Stimulated activated CD4-positive, alpha-beta T cell treated with anti-CD3 and anti-CD28 coated beads, Interleukin-12 subunit alpha, Interleukin-12 subunit beta, amount 100 ng/mL, for 24 hours (primary cell): Measurements from ENCODE around the gene ATAD2B.
A peak's percentile ranks its signal among the peaks of the same experiment; 100 is the strongest.
"Not testable (repeated sequence)": the region's sequence is repeated elsewhere in the genome, so short reads cannot be mapped to it uniquely, and the experiment has no call there.

ENCODE experiments used
- DNase-seq, 2 experiments: peaks; one replicate each; pipeline ENCODE4 v3.0.0-alpha.2; 2020; ENCODE audit warnings: low read depth in 2 of 2

The ATAD2B gene

DNA sequence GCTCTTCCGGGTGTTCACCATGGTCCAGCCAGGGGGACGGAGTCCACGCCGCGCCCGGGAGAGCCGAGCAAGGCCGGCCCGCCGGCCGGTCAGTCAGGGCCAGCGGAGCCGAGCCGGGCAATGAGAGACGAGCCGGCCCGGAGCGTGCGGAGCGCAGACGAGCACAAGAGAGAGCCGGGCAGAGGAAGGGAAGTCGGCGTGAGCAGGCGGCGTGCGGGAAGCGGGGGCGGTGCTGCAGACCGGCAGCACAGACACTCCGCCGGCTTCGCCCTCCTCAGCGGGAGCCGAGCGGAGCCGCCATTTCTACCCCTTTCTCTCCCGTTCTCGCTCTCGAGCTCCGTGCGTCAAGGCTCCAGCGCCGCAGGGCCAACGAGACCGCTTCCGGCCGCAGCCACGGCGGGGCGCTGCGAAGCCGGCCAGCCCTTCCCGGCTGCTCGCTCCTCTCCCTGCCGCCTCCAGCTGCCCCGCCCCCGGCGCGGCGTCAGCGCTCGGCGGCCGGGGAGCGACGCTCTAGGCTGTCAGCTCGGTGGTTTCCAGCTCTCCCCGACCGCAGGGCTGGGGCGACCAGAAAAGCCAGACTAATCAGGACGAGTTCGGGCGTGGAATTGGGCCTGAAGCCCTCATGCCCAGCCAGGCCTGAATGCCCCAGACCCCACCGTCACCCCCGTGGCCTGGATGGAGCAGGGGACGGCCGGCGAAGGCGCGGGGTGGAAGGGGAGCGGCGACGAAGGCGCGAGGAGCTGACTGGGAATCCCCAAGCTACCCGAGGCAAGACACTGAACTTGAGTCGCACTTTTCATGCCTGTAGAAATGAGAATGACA lies at the start of gene ATAD2B:
TSS of gene ATAD2B (minus strand) at position 374 of the 822 bp plus-strand sequence. CDS start at position 21, 353 bp downstream.
- DNase-seq: peak; percentile 86 to 89

DNA sequence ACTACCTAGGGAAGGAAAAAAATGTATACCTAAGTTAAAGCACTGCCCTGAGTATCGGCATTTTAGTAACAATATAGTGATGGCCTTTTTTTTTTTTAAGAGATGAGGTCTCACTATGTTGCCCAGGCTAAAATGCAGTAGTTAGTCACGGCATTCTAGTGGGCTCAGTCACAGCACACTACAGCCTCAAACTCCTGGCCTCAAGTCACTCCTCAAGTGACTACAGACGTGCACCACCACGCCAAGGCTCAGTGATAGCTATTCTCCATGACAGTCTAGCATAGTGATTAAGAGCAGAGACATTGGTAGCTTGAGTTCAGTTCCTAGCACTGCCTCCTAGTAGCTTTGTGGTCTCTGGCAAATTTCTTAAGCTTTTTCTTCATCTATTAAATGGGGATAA lies 40.9 kb upstream of the ATAD2B start:
- no peak for DNase-seq

DNA sequence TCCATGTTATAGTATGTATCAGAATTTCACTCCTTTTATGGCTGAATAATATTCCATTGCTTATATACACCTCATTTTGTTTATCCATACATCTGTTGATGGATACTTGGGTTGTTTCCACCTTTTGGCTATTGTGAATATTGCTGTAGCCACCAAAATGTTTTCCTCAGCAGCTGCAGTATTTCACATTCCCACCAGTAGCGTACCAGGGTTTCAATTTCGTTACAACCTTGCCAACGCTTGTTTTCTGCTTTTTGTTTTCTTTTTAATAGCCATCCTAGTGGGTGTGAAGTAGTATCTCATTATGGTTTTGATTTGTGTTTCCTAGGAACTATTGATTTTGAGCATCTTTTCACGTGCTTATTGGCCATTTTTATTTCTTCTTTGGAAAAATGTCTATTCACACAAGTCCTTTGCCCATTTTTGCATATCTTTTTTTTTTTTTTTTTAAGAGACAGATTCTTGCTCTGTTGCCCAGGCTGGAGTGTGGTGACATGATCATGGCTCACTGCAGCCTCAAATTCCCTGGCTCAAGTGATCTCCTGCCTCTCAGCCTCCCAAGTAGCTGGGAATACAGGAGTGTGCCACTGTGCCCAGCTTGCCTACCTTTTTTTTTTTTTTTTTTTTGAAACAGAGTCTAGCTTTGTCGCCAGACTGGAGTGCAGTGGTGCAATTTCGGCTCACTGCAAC lies 27.5 kb upstream of the ATAD2B start:
- no peak for DNase-seq

DNA sequence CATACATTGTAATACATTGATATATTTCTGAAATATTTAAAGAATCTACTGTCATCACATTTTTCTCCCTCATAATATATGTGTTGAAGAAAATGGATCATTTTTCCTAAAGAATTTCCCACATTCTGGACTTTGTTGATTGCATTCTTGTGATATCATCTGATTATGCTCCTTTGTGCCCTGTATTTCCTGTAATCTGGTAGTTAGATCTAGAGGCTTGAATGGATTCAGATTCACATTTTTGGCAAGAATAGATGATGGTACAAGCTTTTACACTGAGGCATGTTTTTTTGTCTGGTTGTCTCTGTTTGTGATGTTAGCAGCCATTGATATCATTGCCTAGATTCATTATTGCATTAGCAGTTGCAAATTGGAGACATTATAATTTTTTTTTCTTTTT lies 26.7 kb upstream of the ATAD2B start:
- DNase-seq: no peak

DNA sequence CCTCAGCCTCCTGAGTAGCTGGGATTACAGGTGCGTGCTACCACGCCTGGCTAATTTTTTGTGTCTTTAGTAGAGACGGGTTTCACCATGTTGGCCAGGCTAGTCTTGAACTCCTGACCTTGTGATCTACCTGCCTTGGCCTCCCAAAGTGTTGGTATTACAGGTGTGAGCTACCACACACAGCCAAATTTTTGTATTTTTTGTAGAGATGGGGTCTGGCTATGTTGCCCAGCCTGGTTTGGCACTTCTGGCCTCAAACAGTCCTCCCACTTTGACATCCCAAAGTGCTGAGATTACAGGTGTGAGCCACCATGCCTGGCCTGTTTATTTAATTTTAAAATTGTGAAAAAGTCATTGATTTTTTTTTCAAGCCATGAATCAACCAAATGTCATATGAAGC lies 25.6 kb upstream of the ATAD2B start:
- not testable (repeated sequence) for DNase-seq

DNA sequence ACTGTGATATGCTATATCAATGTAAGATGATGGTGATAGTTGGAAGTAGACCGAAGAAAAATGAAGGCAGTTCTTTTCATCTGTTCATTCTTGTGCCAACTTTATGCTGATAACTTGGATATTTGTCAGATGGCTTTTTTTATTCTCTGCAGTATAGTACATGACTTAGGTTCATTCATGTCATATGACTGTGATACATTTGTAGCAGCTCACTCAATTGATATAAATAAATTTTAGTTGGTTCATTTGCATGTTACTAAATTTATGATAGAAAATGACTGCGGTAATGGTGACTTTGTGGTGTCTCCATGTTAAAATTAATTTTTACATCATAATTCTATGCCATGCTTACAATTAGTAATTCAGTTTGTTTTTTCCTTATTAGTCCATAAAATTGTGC lies 20.4 kb upstream of the ATAD2B start:
- no peak for DNase-seq

DNA sequence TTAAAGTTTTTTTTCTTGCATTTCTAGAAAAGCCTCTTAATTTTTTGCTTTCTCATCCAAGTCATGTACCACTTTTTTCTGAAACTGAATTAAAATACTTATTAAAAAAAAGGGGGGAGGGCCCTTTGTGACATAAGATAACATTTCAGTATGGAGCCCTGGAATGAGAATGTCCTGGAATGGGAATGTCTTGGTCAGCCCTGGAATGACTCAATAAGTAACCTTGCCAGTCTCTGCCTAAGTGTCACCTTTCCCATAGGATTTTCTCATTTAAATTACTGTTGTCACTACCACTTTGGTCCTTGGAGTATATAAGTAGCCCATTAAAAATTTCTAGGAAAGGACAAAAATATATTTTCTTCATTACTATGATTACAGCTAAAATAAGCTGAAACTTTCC lies 18.1 kb upstream of the ATAD2B start:
- no peak for DNase-seq

DNA sequence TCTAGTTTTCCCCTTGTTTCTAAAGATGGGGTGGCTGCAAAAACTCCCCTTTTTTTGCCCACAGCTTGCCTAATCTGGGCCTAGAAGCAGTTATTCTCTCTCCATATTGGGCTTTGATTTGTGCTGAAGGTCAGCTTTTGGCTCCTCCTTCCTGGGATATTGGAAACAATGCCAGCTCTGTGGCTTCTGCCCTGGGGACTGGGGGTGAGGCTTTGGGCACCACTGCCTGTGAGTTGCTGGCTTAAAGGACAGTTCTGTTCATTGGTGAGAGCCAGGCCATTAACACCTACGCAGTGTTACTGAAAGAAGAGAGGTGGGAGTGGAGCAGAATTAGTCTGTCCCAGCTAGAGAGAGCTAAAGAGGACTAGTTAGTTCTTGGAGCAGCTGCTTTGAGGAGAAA lies 17.6 kb upstream of the ATAD2B start:
- DNase-seq: no peak

DNA sequence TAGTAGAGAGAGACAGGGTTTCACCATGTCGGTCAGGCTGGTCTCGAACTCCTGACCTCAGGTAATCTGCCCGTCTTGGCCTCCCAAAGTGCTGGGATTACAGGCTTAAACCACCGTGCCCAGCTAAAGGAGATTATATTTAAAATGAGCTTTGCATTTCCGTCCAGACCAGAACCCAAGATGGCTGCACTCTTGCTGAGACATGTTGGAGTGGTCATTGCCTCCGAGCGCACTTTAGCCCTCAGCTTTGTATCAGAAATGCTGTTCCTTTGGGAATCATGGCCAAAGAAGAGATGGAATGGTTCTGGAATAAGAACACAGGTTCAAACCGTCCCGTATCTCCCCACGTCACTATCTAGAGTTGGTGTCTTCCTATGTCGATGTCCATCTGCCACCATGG lies 16.7 kb upstream of the ATAD2B start:
- no peak for DNase-seq

DNA sequence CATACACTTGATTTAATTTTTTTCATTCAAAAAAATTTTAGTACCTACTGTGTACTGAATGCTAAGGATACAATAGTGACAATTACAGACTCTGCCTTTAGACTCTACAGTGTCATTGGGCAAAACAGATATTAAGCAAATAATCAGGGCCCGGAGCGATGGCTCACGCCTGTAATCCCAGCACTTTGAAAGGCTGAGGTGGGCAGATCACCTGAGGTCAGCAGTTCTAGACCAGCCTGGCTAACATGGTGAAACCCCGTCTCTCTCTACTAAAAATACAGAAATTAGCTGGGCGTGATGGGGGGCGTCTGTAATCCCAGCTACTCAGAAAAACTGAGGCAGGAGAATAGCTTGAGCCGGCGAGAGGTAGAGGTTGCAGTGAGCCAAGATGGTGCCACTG lies 14.7 kb upstream of the ATAD2B start:
- no peak for DNase-seq

DNA sequence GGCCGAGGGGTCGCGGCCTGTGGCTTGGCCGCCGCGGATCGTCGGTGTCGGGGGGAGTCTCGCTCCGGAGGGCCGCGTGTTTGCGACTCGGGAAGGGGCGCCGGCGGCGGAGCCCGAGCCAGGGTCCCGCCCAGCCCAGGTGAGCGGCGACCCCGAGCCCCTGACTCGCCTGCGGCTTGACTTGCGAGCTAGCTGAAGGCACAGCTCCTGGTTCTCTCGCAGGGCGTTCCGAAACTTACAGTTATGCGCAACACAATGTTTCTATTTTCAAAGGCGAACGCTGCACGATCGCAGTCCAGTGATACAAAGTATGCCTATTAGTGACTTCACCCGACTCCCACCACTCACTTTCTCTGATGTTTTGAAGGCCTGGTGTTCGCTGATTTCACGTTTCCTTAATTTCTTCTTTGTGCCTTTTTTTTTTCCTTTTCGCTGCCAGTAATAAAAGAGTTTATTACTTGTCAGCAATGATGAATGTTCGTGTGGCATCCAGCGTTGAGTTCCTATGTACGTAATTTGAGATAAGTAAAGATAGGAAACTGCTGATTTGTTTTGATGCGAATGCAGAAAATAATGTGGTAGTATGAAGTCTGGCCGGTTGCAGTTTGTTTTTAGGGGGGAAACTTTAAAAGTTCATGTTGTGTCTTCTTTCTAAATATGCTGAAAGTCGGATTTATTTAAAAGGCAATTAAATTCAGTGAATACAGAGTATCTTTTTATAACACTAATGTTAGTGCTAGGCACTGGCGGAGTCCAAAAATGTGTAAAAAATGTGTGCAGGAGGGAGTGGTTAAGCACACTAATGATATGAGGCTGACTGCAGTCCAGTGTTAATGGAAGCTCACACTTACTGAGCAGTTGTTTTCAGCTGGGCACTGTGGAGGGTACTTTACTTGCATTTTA lies 14.0 kb upstream of the ATAD2B start:
- DNase-seq: peak; percentile 11 to 36

DNA sequence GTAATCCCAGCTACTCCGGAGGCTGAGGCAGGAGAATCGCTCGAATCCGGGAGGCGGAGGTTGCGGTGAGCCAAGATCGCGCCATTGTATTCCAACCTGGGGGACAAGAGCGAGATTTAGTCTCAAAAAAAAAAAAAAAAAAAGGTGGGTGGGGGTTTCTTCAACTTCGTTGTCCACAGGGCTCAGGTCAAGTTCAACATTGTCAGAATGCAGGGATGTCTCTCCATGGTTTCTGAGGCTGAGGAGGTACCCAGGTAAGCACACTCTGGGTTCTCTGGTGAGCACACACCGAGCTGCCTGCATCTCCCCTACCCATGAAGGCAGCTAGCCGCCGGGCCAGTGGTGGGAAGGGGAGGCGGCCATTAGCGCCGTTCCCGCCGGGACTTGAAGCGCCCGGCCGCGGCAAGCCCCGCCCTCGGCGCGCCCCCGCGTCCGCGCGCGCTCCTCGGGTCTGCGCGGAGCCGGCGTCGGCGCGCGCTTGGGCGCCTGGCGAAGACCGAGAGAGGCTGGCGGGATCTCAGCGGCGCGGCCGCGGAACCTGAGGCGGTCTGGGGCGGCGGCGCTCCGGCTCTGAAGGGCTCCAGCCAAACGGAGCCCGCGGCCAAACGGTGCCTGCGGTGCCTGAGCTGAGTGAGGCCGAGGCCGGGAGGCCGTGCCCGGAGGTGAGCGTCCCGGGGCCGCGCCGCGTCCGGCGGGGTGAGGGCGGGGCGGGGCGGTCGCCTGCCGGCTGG lies 13.2 kb upstream of the ATAD2B start, which contains the start of gene UBXN2A:
TSS of gene UBXN2A (plus strand) at position 477 of the 731 bp plus-strand sequence. CDS start 17,852 bp downstream, outside the sequence.
- DNase-seq: peak; percentile 46 to 62

DNA sequence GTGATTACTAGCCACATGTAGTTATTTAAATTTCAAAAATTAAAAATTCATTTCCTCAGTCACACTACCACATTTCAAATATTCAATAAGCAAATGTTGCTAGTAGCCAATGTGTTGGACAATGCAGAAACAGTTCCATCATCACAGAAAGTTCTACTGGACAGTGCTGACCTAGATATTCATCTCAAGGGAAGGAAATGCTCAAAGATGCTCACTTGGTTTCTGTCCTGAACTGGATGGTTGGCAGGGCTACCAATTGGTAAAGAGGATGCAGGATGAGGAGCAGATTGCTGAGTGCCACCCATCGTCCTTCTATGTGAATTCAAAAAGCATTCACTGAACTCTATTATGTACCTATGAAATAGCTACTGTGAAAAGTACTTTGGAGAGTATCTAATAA lies 7.3 kb upstream of the ATAD2B start:
- DNase-seq: no peak

DNA sequence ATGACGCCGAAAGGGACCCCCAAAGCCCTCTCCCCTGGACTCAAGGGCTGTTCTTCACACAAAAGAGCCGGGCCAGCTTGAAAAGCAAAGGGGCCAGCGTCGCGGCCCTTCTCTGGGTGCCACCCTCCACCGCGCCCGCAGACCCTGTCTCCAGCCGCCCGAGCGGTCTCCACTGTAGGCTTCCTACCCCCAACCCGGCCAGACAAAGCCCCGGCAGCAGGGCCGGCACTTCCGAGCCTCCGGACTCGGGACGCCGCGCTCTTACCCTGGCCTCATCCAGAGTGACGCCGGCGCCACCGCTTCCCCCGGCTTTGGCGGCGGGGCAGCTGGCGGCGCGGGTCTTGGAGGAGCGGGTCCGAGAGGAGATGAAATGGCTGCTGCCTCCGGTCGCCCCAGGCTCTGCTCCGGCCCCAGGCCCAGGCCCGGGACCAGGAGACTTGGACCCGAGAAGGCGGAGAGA lies 603 bp downstream of the ATAD2B start:
- DNase-seq: peak in 1 of 2 experiments; percentile 20

DNA sequence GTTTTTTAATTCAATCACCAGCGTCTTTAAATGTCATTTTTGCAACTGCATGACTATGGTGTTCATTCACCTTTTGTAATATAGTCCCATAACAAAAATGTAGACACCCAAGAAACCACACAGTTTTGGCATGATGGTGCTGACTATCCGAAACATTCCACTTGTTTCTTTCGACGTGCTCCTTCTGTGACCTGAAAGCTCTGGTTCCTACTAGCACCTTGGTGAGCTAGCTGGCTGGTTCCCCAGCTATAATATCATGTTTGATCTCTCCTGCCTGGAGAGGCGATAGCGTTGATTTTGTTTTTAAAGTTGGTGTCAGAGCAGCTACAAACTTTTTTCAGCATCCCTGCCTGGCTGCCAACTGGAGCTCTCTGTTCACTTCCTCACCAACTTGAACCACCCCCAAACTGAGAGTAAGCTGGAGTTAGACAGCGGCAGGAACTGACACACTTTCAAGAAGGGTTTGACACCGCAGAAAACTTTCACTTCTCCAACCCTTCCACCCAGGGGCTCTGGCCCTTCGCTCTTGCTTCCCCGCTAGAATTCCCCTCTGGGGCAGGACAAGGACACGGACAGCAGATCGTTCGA lies 1.1 kb downstream of the ATAD2B start:
- DNase-seq: peak; percentile 38 to 47

DNA sequence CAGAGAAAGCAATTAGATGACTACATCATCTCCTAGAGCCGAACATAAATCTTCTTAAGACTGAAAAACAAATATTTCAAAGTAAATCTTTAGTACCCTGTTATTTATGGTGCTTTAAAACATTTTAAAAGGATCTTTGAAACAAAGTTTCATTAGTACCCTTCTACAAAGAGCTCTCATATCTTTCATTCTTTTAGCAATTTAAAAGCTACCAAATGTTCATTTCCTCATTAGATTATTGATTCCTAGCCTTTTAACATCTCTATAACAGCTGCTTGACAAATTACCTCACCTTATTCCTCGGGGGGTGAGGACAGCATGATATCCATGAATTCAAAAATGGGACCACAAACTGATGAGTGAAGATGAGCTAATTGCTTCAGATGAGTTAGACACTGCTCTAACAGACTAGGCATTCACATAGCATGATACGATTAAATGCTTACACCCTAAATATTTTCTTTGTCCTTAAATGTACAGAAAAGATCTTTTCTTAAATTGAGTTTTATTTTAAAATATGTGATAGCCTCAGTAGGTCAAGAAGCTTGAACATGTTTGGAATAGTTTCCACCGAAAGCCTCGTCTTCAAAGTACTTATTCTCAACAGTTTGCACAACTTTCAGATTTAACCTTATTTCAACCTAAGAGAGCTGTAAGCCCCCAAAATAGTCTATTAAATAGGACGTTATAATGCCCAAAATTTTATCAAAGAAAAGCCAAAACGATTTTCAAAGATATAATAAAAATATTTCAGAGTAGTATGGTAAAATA lies 2.1 kb downstream of the ATAD2B start:
- no peak for DNase-seq

DNA sequence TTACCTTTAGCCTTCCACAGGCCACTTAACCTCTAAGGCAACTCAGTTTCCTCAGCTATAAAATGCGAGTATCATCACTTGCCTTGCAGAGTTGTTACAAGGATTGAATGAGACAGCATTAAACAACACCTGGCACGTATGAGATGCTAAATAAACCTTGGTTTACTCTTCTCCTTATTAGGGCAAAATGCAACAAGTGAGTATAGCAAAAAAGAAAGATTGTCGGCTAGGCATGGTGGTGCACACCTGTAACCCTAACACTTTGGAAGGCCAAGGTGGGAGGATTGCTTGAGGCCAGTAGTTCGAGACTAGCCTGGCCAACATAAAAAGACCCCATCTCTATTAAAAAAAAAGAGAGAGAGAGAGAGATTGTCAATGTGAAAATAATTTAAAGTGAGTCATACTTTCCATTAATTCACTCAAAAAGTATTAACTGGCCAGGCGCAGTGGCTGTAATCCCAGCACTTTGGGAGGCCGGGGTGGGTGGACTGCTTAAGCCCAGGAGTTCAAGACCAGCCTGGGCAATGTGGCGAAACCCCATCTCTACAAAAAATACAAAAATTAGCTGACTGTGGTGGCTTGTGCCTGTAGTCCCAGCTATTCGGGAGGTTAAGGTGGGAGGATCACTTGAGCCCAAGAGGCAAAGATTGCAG lies 8.0 kb downstream of the ATAD2B start:
- DNase-seq: no peak

DNA sequence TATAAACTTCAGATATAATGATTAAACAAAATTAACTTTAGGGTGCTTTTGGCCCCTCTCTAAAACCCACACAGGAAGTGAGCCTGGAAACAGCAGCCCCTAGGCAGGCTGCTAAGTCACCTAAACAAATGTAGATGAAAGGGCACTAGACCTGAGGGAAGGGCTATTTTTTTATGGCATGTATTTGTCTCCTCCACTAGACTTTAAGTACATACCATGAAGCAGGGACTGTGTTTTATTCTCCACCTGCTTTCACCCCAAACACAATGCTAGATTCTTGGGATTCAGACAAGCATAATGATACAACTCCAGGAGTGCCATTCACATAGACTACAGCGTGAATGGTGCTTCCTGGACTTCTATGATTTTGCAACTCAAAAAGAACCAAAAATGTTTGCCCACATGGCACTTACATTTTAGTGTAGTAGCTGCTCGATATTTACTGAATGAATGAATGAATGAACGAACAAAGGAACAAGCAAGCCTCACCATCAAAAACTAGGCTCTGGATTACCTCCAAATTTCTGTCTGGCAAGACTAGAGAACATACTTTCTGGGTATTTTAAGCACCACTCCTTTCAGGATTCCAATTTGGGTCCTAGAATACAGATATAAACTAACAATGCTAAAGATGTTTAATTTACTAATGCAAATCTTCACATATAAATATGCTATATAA lies 10.1 kb downstream of the ATAD2B start:
- no peak for DNase-seq

DNA sequence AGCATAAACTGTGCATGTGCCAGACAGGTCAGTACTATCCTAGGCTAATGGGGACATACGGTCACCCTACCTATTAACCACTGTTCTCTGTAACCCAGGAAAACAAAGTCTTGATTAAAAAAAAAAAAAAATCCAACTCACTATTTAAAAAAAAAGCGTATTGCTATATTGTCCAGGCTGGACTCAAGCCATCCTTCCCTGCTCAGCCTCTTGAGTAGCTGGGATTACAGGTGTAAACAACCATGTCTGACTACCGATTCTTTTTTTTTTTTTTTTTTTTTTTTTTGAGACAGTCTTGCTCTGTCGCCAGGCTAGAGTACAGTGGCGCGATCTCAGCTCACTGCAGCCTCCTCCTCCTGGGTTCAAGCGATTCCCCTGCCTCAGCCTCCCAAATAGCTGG lies 11.6 kb downstream of the ATAD2B start:
- DNase-seq: no peak
